Nephron (organoid): ENCODE data around the gene LRRIQ1.
"Not testable (repeated sequence)": the region's sequence is repeated elsewhere in the genome, so short reads cannot be mapped to it uniquely, and the experiment has no call there.

Experiments used
- H3K27ac Mint-ChIP-seq, 3 experiments: 2 replicates each; pipeline ENCODE4 v1.8.0; 2020; ENCODE audit warnings: mixed read lengths in 3 of 3, mild to moderate bottlenecking in 2 of 3, moderate library complexity in 1 of 3
- H3K27me3 Mint-ChIP-seq: 2 replicates; pipeline ENCODE4 v1.8.0; 2021; ENCODE audit warnings: low read depth, mild to moderate bottlenecking, moderate library complexity, mixed read lengths
- H3K36me3 Mint-ChIP-seq: 2 replicates; pipeline ENCODE4 v1.8.0; 2020; ENCODE audit warnings: low read depth, mixed read lengths
- H3K4me1 Mint-ChIP-seq: 2 replicates; pipeline ENCODE4 v1.8.0; 2020; ENCODE audit warnings: mixed read lengths
- H3K4me3 Mint-ChIP-seq, 3 experiments: 2 replicates each; pipeline ENCODE4 v1.8.0; 2020; ENCODE audit warnings: mild to moderate bottlenecking in 3 of 3, mixed read lengths in 3 of 3, moderate library complexity in 2 of 3
- H3K9me3 Mint-ChIP-seq: 2 replicates; pipeline ENCODE4 v1.8.0; 2020; ENCODE audit warnings: mixed read lengths
- TF ChIP-seq, protein P1 (sequence below), 3 experiments: fragments of 200-600 bp; sonication (generic); IDR thresholded peaks; one replicate each; pipeline ENCODE4 v1.5.0; 2021; ENCODE audit warnings: antibody characterized with exemption in 3 of 3; ENCODE audit not compliant: unreplicated experiment in 3 of 3

Gene LRRIQ1

DNA sequence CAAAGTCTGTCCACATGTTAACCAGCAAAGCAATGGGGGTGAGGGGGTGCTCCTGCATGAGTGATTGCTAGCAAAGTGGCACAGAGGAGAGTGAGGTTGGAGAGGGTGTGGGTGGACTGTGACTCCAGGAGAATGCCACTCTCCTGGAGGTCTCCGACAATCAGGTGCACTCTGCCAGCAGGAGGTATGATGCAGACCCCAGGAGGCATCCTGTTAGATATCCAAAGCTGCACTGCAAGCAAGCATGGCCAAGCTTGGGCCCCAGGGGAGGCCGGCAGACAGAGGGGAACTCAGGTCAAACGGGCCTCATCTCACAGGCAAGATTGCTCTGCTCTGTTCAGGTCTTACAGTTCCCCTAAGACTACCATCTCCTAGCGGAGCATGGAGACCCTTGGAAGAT, 170.4 kb downstream of the LRRIQ1 start:
- H3K4me3 Mint-ChIP-seq = no peak overlapping the region
- peaks cover 37% of the 10 kb centered on the region for H3K36me3 Mint-ChIP-seq
- no peaks in the 10 kb centered on the region for H3K4me1 Mint-ChIP-seq
- H3K9me3 Mint-ChIP-seq = peaks cover 28% of the 10 kb centered on the region
- H3K27me3 Mint-ChIP-seq = no peaks in the 10 kb centered on the region
- H3K27ac Mint-ChIP-seq = no peak overlapping the region
- TF ChIP-seq, protein P1, sequence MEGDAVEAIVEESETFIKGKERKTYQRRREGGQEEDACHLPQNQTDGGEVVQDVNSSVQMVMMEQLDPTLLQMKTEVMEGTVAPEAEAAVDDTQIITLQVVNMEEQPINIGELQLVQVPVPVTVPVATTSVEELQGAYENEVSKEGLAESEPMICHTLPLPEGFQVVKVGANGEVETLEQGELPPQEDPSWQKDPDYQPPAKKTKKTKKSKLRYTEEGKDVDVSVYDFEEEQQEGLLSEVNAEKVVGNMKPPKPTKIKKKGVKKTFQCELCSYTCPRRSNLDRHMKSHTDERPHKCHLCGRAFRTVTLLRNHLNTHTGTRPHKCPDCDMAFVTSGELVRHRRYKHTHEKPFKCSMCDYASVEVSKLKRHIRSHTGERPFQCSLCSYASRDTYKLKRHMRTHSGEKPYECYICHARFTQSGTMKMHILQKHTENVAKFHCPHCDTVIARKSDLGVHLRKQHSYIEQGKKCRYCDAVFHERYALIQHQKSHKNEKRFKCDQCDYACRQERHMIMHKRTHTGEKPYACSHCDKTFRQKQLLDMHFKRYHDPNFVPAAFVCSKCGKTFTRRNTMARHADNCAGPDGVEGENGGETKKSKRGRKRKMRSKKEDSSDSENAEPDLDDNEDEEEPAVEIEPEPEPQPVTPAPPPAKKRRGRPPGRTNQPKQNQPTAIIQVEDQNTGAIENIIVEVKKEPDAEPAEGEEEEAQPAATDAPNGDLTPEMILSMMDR (IDR thresholded peaks at IDR 0.05; ENCODE audit: unreplicated experiment in 3 of 3) = no peak

DNA sequence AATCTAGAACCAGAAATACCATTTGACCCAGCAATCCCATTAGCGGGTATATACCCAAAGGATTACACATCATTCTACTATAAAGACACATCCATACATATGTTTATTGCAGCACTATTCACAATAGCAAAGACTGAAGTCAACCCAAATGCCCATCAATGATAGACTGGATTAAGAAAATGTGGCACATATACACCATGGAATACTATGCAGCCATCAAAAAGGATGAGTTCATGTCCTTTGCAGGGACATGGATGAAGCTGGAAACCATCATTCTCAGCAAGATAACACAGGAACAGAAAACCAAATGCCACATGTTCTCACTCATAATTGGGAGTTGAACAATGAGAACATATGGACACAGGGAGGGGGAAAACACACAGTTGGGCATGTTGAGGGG, 188.2 kb downstream of the LRRIQ1 start:
- H3K36me3 Mint-ChIP-seq, H3K27me3 Mint-ChIP-seq, H3K4me3 Mint-ChIP-seq, H3K4me1 Mint-ChIP-seq, H3K9me3 Mint-ChIP-seq, H3K27ac Mint-ChIP-seq: not testable (repeated sequence)

DNA sequence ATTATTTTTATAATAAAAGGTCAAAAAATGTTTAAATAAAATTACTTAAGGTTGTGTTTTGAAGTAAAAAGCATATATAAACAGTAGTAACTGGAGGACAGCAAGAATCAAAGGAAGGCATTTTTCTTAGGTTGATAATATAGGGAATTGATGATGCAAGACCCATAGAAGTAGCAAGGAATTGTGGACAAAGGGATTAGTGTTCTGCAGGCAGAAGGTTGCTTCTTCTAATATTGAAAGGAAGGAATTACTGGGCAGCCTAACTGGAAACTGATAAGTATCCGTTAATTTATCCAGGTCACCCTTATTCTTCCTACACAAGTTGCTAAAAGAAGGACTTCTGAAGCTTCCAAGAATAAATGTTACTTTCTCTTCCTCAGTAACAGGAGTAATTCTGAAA, 189.3 kb downstream of the LRRIQ1 start:
- H3K36me3 Mint-ChIP-seq = peaks cover 8% of the 10 kb centered on the region
- TF ChIP-seq, protein P1 (IDR thresholded peaks at IDR 0.05; ENCODE audit: unreplicated experiment in 3 of 3) = no peak
- no peaks in the 10 kb centered on the region for H3K27me3 Mint-ChIP-seq
- H3K4me1 Mint-ChIP-seq = no peaks in the 10 kb centered on the region
- H3K4me3 Mint-ChIP-seq = no peak overlapping the region
- H3K9me3 Mint-ChIP-seq = no peaks in the 10 kb centered on the region
- H3K27ac Mint-ChIP-seq = no peak overlapping the region

DNA sequence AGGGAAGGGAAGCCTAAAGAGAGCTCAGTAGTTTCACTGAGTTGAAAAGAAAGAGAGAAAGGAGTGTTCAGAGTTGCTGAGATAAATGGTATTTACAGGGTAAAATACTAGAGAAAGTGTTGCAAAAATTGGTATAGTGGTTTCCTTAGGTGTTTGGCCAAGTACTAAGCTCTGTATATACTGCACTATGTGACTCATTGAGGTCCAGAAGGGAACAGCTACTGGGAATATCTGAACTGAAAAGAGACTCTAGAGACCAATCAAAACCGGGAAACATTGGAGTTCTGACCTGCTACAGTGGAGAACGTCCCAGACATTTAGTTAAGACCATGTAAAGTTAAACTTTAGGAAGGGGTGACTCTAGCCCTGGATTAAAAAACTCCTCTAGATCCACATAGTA, 201.2 kb downstream of the LRRIQ1 start:
- Mint-ChIP-seq H3K4me1 (no peaks in the 10 kb centered on the region), H3K9me3 (peaks cover 9% of the 10 kb centered on the region), H3K4me3 (no peak overlapping the region), H3K27ac (no peak overlapping the region), H3K27me3 (no peaks in the 10 kb centered on the region), H3K36me3 (peaks cover 12% of the 10 kb centered on the region)
- TF ChIP-seq, protein P1 (IDR thresholded peaks at IDR 0.05; ENCODE audit: unreplicated experiment in 3 of 3) = no peak

DNA sequence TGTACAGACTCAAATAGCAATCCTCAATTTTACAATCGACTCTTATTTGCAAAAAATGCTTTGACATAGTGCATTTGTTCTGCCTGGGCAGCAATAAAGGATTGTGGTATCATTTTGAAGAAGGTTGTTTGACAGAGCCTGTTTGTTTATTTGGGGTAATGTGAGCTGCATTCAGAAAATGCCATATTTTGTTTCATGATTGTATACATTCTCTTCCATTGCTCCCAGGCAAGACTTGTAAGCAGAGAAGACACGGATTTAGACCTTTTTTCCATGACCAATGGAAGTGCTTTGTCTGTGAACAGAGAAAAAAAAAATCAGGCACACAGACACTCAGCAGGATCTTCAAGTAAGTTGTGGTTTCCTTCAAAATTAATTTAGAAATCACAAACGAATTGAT, 208.4 kb downstream of the LRRIQ1 start:
- Mint-ChIP-seq H3K4me1 (no peaks in the 10 kb centered on the region), H3K4me3 (no peak overlapping the region), H3K27ac (no peak overlapping the region), H3K9me3 (no peaks in the 10 kb centered on the region), H3K27me3 (no peaks in the 10 kb centered on the region), H3K36me3 (no peaks in the 10 kb centered on the region)
- TF ChIP-seq, protein P1 (IDR thresholded peaks at IDR 0.05; ENCODE audit: unreplicated experiment in 3 of 3) = no peak

DNA sequence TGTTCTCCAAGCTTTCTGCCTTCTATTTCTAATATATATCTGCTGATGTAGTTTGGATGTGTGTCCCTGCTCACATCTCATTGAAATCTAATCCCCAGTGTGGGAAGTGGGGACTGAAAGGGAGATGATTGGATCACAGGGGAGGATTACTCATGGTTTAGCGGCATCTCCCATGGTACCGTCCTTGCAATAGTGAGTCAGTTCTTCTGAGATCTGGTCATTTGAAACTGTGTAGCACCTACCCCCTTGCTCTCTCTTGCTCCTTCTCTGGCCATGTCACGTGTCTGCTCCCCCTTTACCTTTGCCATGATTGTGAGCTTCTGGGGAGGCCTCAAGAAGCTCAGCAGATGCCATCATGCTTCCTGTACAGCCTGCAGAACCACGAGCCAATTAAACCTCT, 217.7 kb downstream of the LRRIQ1 start:
- Mint-ChIP-seq H3K27me3 (no peaks in the 10 kb centered on the region), H3K4me1 (no peaks in the 10 kb centered on the region), H3K9me3 (no peaks in the 10 kb centered on the region), H3K27ac (no peak overlapping the region), H3K4me3 (no peak overlapping the region), H3K36me3 (no peaks in the 10 kb centered on the region)
- TF ChIP-seq, protein P1 (IDR thresholded peaks at IDR 0.05; ENCODE audit: unreplicated experiment in 3 of 3) = no peak
